Measurements from ENCODE around the gene ANXA2R. TPM values are rescaled to one million over a fixed set of nuclear protein-coding genes. Genes with fewer than 3 reads are reported as not detected.
"Not testable (repeated sequence)": the region's sequence is repeated elsewhere in the genome, so short reads cannot be mapped to it uniquely, and the experiment has no call there.

ANXA2R gene
- total RNA-seq, 2 donors from 2014 or later, result 4.8 to 6.9 TPM

GRCh38 chr5:43066799-43067741, 27.0 kb upstream of the ANXA2R start:
- peak overlapping the region; percentile 96 for H3K4me3 Mint-ChIP-seq
- H3K9me3 Mint-ChIP-seq, result no peaks in the 10 kb centered on the region
- DNase-seq (ENCODE audit: low spot score), result peak; percentile 88
- no peaks in the 10 kb centered on the region for H3K27me3 Mint-ChIP-seq
- peak; percentile 75 to 81 for ATAC-seq
- peaks cover 10% of the 10 kb centered on the region for H3K36me3 Mint-ChIP-seq
- H3K27ac Mint-ChIP-seq, result peak overlapping the region; percentile 93 to 95
- H3K4me1 Mint-ChIP-seq (ENCODE audit: low read depth in 2 of 2), result peaks cover 45% of the 10 kb centered on the region in 2 donors

GRCh38 chr5:43065948-43066798, 26.1 kb upstream of the ANXA2R start:
- Mint-ChIP-seq H3K4me3 (peak overlapping the region; percentile 96), H3K9me3 (no peaks in the 10 kb centered on the region), H3K36me3 (peaks cover 10% of the 10 kb centered on the region), H3K27ac (peak overlapping the region; percentile 93 to 95), H3K4me1 (ENCODE audit: low read depth in 2 of 2) (peaks cover 45 to 46% of the 10 kb centered on the region in 2 donors), H3K27me3 (no peaks in the 10 kb centered on the region)
- DNase-seq (ENCODE audit: low spot score), result peak; percentile 86
- ATAC-seq, result peak; percentile 72 to 79

GRCh38 chr5:43065387-43065947, 25.3 kb upstream of the ANXA2R start:
- peaks cover 6% of the 10 kb centered on the region for H3K36me3 Mint-ChIP-seq
- peaks cover 38 to 40% of the 10 kb centered on the region in 2 donors for H3K4me1 Mint-ChIP-seq (ENCODE audit: low read depth in 2 of 2)
- ATAC-seq (no peak), DNase-seq (ENCODE audit: low spot score) (no peak)
- peak overlapping the region; percentile 96 for H3K4me3 Mint-ChIP-seq
- no peaks in the 10 kb centered on the region for H3K27me3 Mint-ChIP-seq
- peak overlapping the region; percentile 93 to 95 for H3K27ac Mint-ChIP-seq
- H3K9me3 Mint-ChIP-seq, result no peaks in the 10 kb centered on the region

- no peaks in the 10 kb centered on the region for H3K27me3 Mint-ChIP-seq
- ATAC-seq, result no peak
- DNase-seq (ENCODE audit: low spot score), result no peak
- no peaks in the 10 kb centered on the region for H3K9me3 Mint-ChIP-seq
- H3K4me1 Mint-ChIP-seq (ENCODE audit: low read depth in 2 of 2), result peaks cover 31 to 33% of the 10 kb centered on the region in 2 donors
- peak overlapping the region; percentile 50 for H3K4me3 Mint-ChIP-seq
- peaks cover 6% of the 10 kb centered on the region for H3K36me3 Mint-ChIP-seq
- H3K27ac Mint-ChIP-seq, result peak overlapping the region in 1 of 2 donors; percentile 95
Measured at GRCh38 chr5:43063721-43064171, 23.6 kb upstream of the ANXA2R start.

- H3K4me3 Mint-ChIP-seq, result no peak overlapping the region
- peaks cover 17 to 18% of the 10 kb centered on the region in 2 donors for H3K4me1 Mint-ChIP-seq (ENCODE audit: low read depth in 2 of 2)
- H3K27me3 Mint-ChIP-seq, result no peaks in the 10 kb centered on the region
- peak overlapping the region in 1 of 2 donors; percentile 78 for H3K27ac Mint-ChIP-seq
- no peaks in the 10 kb centered on the region for H3K36me3 Mint-ChIP-seq
- H3K9me3 Mint-ChIP-seq, result no peaks in the 10 kb centered on the region
- ATAC-seq (no peak), DNase-seq (ENCODE audit: low spot score) (no peak)
Measured at GRCh38 chr5:43061352-43062075, 21.4 kb upstream of the ANXA2R start.

- not testable (repeated sequence) for H3K4me3 Mint-ChIP-seq; H3K9me3 Mint-ChIP-seq; H3K27me3 Mint-ChIP-seq; ATAC-seq; DNase-seq (ENCODE audit: low spot score); H3K27ac Mint-ChIP-seq
- H3K4me1 Mint-ChIP-seq (ENCODE audit: low read depth in 2 of 2), result peaks cover 10 to 14% of the 10 kb centered on the region in 2 donors
- H3K36me3 Mint-ChIP-seq, result peaks cover 11% of the 10 kb centered on the region
Measured at GRCh38 chr5:43060020-43060419, 19.9 kb upstream of the ANXA2R start.

GRCh38 chr5:43055098-43055497, 15.0 kb upstream of the ANXA2R start:
- H3K27me3 Mint-ChIP-seq; H3K9me3 Mint-ChIP-seq; H3K27ac Mint-ChIP-seq; DNase-seq (ENCODE audit: low spot score); ATAC-seq; H3K4me3 Mint-ChIP-seq; H3K4me1 Mint-ChIP-seq (ENCODE audit: low read depth in 2 of 2): not testable (repeated sequence)
- H3K36me3 Mint-ChIP-seq, result peaks cover 22% of the 10 kb centered on the region

GRCh38 chr5:43051684-43052083, 11.6 kb upstream of the ANXA2R start:
- Mint-ChIP-seq H3K36me3 (peaks cover 22% of the 10 kb centered on the region), H3K27me3 (no peaks in the 10 kb centered on the region), H3K4me3 (no peak overlapping the region), H3K9me3 (peaks cover 8% of the 10 kb centered on the region), H3K27ac (no peak overlapping the region), H3K4me1 (ENCODE audit: low read depth in 2 of 2) (peaks cover 2 to 8% of the 10 kb centered on the region in 2 donors)
- ATAC-seq, result peak in 1 of 2 donors; percentile 58
- DNase-seq (ENCODE audit: low spot score), result no peak

GRCh38 chr5:43050384-43050783, 10.3 kb upstream of the ANXA2R start:
- DNase-seq (ENCODE audit: low spot score), result no peak
- Mint-ChIP-seq H3K4me1 (ENCODE audit: low read depth in 2 of 2) (peaks cover 8 to 12% of the 10 kb centered on the region in 2 donors), H3K27me3 (no peaks in the 10 kb centered on the region), H3K36me3 (peaks cover 15% of the 10 kb centered on the region), H3K9me3 (peaks cover 4% of the 10 kb centered on the region), H3K27ac (no peak overlapping the region), H3K4me3 (no peak overlapping the region)
- ATAC-seq, result no peak

GRCh38 chr5:43049236-43049635, 9.1 kb upstream of the ANXA2R start:
- H3K9me3 Mint-ChIP-seq, result no peaks in the 10 kb centered on the region
- DNase-seq (ENCODE audit: low spot score), result no peak
- no peaks in the 10 kb centered on the region for H3K27me3 Mint-ChIP-seq
- peaks cover 14 to 22% of the 10 kb centered on the region in 2 donors for H3K4me1 Mint-ChIP-seq (ENCODE audit: low read depth in 2 of 2)
- H3K27ac Mint-ChIP-seq, result no peak overlapping the region
- no peak overlapping the region for H3K4me3 Mint-ChIP-seq
- ATAC-seq, result no peak
- H3K36me3 Mint-ChIP-seq, result peaks cover 6% of the 10 kb centered on the region

GRCh38 chr5:43046474-43046873, 6.4 kb upstream of the ANXA2R start:
- DNase-seq (ENCODE audit: low spot score) (no peak), ATAC-seq (no peak)
- H3K4me1 Mint-ChIP-seq (ENCODE audit: low read depth in 2 of 2), result peaks cover 27 to 31% of the 10 kb centered on the region in 2 donors
- H3K27ac Mint-ChIP-seq, result peak overlapping the region; percentile 20 to 28
- no peaks in the 10 kb centered on the region for H3K27me3 Mint-ChIP-seq
- no peaks in the 10 kb centered on the region for H3K36me3 Mint-ChIP-seq
- H3K9me3 Mint-ChIP-seq, result no peaks in the 10 kb centered on the region
- peak overlapping the region; percentile 26 for H3K4me3 Mint-ChIP-seq

GRCh38 chr5:43045236-43045635, 5.1 kb upstream of the ANXA2R start:
- DNase-seq (ENCODE audit: low spot score), result no peak
- H3K27me3 Mint-ChIP-seq, result no peaks in the 10 kb centered on the region
- H3K27ac Mint-ChIP-seq, result no peak overlapping the region
- ATAC-seq, result no peak
- peaks cover 33 to 38% of the 10 kb centered on the region in 2 donors for H3K4me1 Mint-ChIP-seq (ENCODE audit: low read depth in 2 of 2)
- H3K36me3 Mint-ChIP-seq, result no peaks in the 10 kb centered on the region
- H3K9me3 Mint-ChIP-seq, result no peaks in the 10 kb centered on the region
- H3K4me3 Mint-ChIP-seq, result no peak overlapping the region
